Panc1 (cell line): ENCODE results near the gene SPATA16.

Experiments used
- POLR2AphosphoS5 ChIP-seq: IDR thresholded peaks from 2 replicates; pipeline ENCODE4 v1.6.1; 2012; ENCODE audit warnings: mild to moderate bottlenecking, low read depth, low read length, moderate library complexity
- SIN3A ChIP-seq: IDR thresholded peaks from 2 replicates; pipeline ENCODE4 v1.6.1; 2012; ENCODE audit warnings: low read depth, mild to moderate bottlenecking, low read length, moderate library complexity, borderline replicate concordance; ENCODE audit not compliant: insufficient read depth
- TCF7L2 ChIP-seq: IDR thresholded peaks from 2 replicates; pipeline ENCODE4 v1.6.1; 2011; ENCODE audit warnings: mild to moderate bottlenecking, low read depth, low read length, inconsistent platforms
- TF ChIP-seq, protein P1 (sequence below): fragments of 450-650 bp; IDR thresholded peaks from 2 replicates; pipeline ENCODE4 v1.5.1; 2017; ENCODE audit warnings: mild to moderate bottlenecking
- TF ChIP-seq, protein P2 (sequence below), 2 experiments: IDR thresholded peaks; 2 replicates each; pipeline ENCODE4 v1.6.1; 2011 to 2012; ENCODE audit warnings: low read depth in 2 of 2, control low read depth in 1 of 2, low read length in 1 of 2, mild to moderate bottlenecking in 1 of 2, moderate library complexity in 1 of 2; ENCODE audit not compliant: insufficient read depth in 1 of 2

DNA sequence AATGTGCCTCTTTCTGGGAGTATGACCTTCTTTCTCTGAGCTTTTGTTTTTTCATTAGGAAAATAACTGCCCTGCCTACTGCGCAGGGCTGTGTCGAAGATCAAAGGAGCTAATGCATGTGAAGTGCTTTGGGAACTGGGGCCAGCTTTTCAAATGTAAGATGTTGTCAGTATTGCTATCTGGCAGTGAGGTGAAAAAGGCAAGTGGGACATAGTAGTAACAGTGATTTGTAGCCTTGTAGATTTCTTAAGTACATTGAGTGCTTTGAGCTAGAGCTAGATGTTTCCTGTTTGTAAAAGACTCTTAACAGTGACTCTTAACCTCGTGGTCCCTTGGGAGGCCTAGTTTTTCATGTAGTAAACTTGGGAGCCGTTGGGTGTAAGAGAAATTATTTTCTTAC, 264.0 kb downstream of the SPATA16 start:
- TF ChIP-seq, protein P1, sequence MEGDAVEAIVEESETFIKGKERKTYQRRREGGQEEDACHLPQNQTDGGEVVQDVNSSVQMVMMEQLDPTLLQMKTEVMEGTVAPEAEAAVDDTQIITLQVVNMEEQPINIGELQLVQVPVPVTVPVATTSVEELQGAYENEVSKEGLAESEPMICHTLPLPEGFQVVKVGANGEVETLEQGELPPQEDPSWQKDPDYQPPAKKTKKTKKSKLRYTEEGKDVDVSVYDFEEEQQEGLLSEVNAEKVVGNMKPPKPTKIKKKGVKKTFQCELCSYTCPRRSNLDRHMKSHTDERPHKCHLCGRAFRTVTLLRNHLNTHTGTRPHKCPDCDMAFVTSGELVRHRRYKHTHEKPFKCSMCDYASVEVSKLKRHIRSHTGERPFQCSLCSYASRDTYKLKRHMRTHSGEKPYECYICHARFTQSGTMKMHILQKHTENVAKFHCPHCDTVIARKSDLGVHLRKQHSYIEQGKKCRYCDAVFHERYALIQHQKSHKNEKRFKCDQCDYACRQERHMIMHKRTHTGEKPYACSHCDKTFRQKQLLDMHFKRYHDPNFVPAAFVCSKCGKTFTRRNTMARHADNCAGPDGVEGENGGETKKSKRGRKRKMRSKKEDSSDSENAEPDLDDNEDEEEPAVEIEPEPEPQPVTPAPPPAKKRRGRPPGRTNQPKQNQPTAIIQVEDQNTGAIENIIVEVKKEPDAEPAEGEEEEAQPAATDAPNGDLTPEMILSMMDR = no peak
- TF ChIP-seq POLR2AphosphoS5 (no peak), SIN3A (no peak), TCF7L2 (no peak)
- TF ChIP-seq, protein P2, sequence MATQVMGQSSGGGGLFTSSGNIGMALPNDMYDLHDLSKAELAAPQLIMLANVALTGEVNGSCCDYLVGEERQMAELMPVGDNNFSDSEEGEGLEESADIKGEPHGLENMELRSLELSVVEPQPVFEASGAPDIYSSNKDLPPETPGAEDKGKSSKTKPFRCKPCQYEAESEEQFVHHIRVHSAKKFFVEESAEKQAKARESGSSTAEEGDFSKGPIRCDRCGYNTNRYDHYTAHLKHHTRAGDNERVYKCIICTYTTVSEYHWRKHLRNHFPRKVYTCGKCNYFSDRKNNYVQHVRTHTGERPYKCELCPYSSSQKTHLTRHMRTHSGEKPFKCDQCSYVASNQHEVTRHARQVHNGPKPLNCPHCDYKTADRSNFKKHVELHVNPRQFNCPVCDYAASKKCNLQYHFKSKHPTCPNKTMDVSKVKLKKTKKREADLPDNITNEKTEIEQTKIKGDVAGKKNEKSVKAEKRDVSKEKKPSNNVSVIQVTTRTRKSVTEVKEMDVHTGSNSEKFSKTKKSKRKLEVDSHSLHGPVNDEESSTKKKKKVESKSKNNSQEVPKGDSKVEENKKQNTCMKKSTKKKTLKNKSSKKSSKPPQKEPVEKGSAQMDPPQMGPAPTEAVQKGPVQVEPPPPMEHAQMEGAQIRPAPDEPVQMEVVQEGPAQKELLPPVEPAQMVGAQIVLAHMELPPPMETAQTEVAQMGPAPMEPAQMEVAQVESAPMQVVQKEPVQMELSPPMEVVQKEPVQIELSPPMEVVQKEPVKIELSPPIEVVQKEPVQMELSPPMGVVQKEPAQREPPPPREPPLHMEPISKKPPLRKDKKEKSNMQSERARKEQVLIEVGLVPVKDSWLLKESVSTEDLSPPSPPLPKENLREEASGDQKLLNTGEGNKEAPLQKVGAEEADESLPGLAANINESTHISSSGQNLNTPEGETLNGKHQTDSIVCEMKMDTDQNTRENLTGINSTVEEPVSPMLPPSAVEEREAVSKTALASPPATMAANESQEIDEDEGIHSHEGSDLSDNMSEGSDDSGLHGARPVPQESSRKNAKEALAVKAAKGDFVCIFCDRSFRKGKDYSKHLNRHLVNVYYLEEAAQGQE (IDR thresholded peaks at IDR 0.05; ENCODE audit: insufficient read depth in 1 of 2, low read depth in 2 of 2, low read length in 1 of 2) = no peak
